ENCODE results near the gene RASL10A.
"Not testable (repeated sequence)": the region's sequence is repeated elsewhere in the genome, so short reads cannot be mapped to it uniquely, and the experiment has no call there.

GRCh38 chr22:29344889-29345288 is 29.4 kb upstream of the RASL10A start:
- TF ChIP-seq CTCF (IDR thresholded peaks at IDR 0.05; ENCODE audit: poor library complexity); EZH2phosphoT487 (IDR thresholded peaks at IDR 0.05; ENCODE audit: low read depth, severe bottlenecking, unreplicated experiment): not testable (repeated sequence)

Measured in hepatocyte (in vitro differentiated cells).